ENCODE measurements around the gene BABAM2.
"Not testable (repeated sequence)": the region's sequence is repeated elsewhere in the genome, so short reads cannot be mapped to it uniquely, and the experiment has no call there.

The BABAM2 gene

GRCh38 chr2:27890146-27890923, at the start of gene BABAM2, which contains the start of gene RBKS:
TSS of gene BABAM2 (plus strand) at chr2:27890729. CDS start at chr2:27894557, 3,828 bp downstream.
TSS of gene RBKS (minus strand) at chr2:27890387. CDS start at chr2:27890345, 42 bp downstream.
- DNase-seq, result peak; percentile 96

- DNase-seq, result no peak
Observed at GRCh38 chr2:27842894-27843293, 47.6 kb upstream of the BABAM2 start.

DNA sequence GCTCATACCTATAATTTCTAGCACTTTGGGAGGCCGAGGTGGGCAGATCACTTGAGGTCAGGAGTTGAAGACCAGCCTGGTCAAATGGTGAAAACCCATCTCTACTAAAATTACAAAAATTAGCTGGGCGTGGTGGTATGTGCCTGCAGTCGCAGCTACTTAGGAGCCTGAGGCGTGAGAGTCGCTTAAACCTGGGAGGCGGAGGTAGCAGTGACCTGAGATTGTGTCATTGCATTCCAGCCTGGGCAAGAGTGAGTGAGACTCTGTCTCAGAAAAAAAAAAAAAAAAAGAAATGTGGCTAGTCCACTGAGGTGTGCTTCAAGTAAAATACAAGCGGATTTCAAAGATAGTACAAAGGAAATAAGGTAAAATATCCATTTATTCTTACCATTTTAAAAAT, 46.5 kb upstream of the BABAM2 start:
- no peak for DNase-seq

- no peak for DNase-seq
Observed at GRCh38 chr2:27844821-27845255, 45.7 kb upstream of the BABAM2 start.

DNA sequence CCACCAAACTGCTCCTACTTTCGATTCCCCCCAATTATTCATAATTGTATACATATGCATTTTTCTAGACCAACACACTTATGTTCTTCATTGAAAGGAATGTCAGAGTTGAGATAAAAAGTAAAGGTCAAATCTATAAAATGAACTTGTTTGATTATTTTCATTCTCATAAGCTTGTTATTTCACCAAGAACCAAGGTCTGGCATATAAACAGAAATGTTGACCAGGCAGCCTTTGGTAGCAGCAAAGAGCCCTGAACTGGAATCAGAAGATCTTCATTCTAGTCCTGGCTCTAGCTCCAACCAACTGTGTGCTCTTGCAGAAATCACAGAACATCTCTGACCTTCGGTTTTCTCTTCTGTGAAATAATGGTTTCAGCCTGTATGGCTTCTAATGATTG, 43.2 kb upstream of the BABAM2 start:
- DNase-seq, result no peak

DNA sequence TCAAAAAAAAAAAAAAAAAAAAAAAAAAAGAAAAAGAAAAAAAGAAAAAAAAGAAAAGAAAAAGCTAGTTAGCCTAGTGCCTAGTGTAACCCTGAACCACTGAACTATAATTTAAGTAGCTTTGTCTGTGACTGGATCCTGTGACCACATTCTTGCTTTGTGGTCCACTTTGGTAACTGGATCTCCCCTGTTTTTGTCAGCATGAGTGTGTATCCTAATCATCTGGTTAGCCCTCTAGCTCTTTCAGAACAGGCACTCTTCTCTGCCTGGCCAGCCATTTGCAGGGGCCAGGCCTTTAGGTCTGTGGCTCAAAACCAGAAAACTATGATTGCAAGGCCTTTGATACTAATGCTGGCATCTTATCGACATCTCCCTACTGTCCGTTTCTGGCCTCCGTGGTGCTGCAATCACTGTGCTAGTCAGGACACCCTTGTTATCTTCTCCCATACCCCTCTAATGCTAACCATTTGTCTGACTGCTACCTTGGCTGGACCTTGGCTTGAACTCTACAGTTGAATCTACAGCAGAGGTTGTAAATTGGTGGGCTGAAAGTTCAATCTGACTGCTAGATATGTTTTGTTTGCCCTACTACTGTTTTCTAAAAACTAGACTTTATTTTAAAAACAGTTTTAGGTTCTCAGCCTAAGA, 40.8 kb upstream of the BABAM2 start:
- DNase-seq, result no peak

DNA sequence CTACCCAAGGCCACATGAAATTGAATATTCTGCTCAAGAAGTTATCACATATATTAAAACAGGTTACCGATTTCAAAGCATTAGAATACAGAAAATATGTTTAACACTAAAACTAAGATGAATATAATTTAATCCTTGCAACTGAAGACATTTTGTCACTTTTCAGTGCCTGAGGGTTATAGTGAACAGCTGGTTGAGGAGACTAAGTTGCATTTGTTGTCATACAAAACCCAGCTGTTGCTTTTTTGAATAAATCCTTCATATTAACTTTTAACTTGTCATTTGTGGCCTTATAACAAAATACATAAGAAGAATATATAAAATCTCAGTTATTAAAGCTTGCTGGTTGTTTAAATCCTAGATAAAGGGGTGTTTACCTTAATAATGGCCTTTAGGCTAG, 37.8 kb upstream of the BABAM2 start:
- no peak for DNase-seq

GRCh38 chr2:27854229-27854862, 36.2 kb upstream of the BABAM2 start:
- DNase-seq, result no peak

DNA sequence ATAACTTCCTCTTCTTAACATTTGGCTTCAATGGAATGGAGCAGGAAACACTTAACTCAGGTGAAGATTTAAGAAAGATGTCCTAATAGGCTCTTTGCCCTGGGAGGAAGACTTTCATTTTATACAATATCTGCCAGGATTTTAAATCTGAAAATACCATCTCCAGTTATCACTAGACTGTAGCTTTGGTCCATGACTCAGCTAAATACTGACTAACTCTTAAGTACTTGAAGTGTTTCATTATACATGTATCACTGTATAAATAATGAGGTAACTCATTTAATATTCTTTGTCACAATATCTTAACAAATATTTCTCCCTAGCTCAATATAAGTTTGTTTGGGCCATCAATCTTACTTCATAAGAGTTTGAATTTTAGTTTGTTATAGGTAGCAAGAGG, 35.1 kb upstream of the BABAM2 start:
- DNase-seq, result no peak

DNA sequence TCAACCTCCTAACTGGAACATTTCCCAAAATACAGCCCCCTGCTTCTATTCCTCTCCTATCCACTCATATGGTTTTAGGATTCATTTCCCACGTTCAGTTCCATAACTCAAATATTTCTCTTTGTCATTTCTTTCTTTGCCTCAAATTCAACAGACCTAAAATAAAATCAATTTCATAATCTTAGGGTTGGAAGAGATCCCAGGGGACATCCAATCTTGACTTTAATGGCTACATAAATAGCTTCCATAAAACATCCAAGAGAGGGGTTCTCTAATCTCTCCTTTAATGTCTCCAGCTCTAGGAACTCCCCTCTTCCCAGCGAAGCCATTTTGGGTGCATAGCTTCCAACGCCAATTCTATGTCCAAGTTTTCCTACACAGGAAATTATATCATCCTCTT, 34.1 kb upstream of the BABAM2 start:
- no peak for DNase-seq

GRCh38 chr2:27856956-27857355, 33.6 kb upstream of the BABAM2 start:
- DNase-seq, result no peak

- DNase-seq, result no peak
Observed at GRCh38 chr2:27857417-27858172, 32.9 kb upstream of the BABAM2 start.

DNA sequence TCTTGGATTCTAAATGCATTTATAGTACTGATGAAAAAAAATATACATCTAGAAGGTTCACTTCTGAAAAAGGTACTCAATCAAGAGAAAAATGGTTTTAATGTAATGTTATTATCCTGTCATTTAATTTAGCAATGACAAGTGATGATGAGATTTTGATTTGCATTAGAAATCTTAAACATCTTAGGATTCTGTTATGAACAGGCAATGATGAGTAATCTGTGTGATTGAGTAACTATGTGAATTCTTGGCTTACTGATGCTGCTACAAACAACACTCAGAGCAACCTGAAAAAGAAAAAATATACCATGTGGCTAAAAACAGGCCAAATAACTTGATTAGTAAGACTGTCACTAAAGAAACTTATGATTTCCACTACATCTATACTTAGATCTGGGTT, 30.4 kb upstream of the BABAM2 start:
- no peak for DNase-seq

DNA sequence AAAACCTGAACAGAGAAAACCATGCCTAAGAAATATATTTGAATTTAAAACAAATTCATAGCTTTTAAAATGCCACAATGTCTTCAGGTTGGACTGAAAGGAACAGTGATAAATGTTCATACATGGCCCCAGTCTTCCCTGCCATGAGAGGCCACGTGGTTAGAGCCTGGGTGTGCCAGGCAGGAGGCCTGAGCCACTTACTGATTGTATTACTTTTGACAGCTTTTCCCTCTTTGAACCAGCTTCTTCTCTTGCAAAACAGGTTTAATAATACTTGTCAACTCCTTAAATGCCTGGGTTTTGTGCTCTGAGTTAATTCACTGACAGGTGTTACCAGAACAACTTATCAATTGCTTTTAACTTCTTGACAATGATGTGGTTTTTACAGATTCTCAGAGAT, 27.4 kb upstream of the BABAM2 start:
- DNase-seq, result no peak

GRCh38 chr2:27863955-27864354, 26.6 kb upstream of the BABAM2 start:
- DNase-seq, result not testable (repeated sequence)

GRCh38 chr2:27866237-27866636, 24.3 kb upstream of the BABAM2 start:
- no peak for DNase-seq

DNA sequence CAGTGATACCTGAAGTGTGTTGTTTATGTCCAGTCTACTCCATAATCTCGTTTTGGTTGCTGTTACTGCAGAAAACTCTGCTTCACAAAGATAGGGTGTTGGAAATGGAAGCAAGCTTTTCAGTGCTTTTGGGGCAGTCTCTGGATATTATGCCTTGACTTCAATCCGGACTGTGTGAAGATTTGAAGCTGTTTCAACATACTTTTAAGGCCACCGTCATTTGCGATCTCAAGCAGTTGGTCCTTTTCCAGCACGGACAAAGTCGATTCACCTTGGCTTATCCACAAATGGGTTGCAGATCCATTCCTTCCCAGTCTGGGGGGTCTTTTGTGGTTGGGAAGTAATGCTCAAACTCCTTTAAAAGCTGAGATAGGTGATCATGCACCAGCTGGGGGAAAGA, 20.8 kb upstream of the BABAM2 start:
- no peak for DNase-seq

DNA sequence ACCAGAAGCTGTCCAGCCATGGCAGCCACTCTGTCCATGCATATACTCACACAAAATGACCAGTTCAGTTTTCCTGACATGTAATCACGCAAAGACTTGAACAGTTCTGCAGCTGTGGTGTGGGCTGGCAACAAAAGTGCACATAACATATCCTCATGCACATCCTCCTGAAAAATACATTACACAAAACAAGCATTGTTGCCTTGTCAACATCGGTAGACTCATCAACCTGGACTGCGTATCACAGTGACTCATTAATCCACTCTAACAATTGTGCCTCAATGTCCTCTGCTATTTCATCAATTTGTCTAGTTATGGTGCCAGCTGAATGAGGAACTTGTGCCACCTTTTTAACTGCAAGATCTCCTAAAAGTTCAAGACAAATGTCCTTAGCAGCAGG, 19.8 kb upstream of the BABAM2 start:
- no peak for DNase-seq

- DNase-seq, result no peak
Observed at GRCh38 chr2:27871802-27872201, 18.7 kb upstream of the BABAM2 start.

GRCh38 chr2:27873091-27873490, 17.4 kb upstream of the BABAM2 start:
- DNase-seq, result no peak

GRCh38 chr2:27875089-27875881, 15.2 kb upstream of the BABAM2 start:
- DNase-seq, result no peak

DNA sequence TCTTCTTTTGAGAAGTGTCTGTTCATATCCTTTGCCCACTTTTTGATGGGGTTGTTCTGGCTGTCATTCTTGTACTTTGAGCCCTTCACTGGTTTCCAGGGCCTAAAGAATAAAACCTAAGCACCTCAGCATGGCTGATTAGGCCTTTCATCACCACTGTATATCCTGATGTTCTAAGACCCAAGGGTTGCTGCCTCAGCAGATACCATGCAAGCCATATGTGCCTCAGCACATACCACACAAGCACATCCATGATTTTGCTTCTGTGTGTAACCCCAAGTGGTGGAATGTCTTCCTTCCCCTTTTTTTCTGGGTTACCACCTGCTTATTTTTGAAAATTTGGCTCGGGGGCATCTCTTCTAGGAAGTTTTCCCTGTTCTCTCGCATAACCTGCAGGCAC, 11.7 kb upstream of the BABAM2 start:
- no peak for DNase-seq
